PC-3 (cell line): Measurements from ENCODE around the gene TERB1.

ENCODE experiments used
- EZH2 ChIP-seq: fragments of 300-600 bp; sonication (generic); IDR thresholded peaks from one replicate; pipeline ENCODE4 v1.6.1; 2017; ENCODE audit warnings: antibody characterized with exemption, mild to moderate bottlenecking, low read length; ENCODE audit not compliant: unreplicated experiment
- TF ChIP-seq, protein P1 (sequence below): fragments of 300-600 bp; sonication (generic); conservative IDR thresholded peaks from 2 replicates; pipeline ENCODE4 v1.5.1; 2017; ENCODE audit warnings: antibody characterized with exemption, low read depth, mild to moderate bottlenecking, low read length

DNA sequence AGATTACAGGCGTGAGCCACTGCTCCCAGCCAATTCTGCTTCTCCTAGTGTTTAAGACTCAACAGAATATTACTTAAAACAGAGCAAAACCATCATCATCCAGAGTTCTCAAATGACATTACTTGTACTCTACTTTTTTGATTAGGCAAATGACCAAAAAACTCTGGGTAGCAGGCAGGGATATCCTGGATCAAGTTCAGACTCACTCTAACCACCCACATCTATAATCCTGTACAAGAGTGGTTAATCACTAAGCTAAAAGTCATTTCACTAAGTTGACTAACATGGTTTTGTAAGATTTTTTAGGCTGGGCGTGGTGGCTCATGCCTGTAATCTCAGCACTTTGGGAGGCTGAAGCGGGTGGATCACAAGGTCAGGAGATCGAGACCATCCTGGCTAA is 22.6 kb upstream of the TERB1 start:
- TF ChIP-seq, protein P1, sequence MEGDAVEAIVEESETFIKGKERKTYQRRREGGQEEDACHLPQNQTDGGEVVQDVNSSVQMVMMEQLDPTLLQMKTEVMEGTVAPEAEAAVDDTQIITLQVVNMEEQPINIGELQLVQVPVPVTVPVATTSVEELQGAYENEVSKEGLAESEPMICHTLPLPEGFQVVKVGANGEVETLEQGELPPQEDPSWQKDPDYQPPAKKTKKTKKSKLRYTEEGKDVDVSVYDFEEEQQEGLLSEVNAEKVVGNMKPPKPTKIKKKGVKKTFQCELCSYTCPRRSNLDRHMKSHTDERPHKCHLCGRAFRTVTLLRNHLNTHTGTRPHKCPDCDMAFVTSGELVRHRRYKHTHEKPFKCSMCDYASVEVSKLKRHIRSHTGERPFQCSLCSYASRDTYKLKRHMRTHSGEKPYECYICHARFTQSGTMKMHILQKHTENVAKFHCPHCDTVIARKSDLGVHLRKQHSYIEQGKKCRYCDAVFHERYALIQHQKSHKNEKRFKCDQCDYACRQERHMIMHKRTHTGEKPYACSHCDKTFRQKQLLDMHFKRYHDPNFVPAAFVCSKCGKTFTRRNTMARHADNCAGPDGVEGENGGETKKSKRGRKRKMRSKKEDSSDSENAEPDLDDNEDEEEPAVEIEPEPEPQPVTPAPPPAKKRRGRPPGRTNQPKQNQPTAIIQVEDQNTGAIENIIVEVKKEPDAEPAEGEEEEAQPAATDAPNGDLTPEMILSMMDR, result no peak
- no peak for TF ChIP-seq EZH2
